GM15510 (cell line): ENCODE measurements around the gene NEK6.

ENCODE experiments used
- POLR2A ChIP-seq: IDR thresholded peaks from 3 replicates; pipeline ENCODE4 v1.6.1; 2011; ENCODE audit warnings: borderline replicate concordance; ENCODE audit not compliant: insufficient read length; ENCODE audit errors: extremely low read depth

Gene NEK6

GRCh38 chr9:124395826-124396225, 138.1 kb downstream of the NEK6 start:
- no peak for TF ChIP-seq POLR2A

- no peak for TF ChIP-seq POLR2A
Observed at GRCh38 chr9:124398191-124398935, 140.6 kb downstream of the NEK6 start.

- TF ChIP-seq POLR2A: no peak
Observed at GRCh38 chr9:124399323-124399967, 141.7 kb downstream of the NEK6 start.

- TF ChIP-seq POLR2A: no peak
Observed at GRCh38 chr9:124399968-124400940, 142.5 kb downstream of the NEK6 start.
